HG03066 (cell line): ENCODE measurements around the gene CHMP4B.
"Not testable (repeated sequence)": the region's sequence is repeated elsewhere in the genome, so short reads cannot be mapped to it uniquely, and the experiment has no call there.

ENCODE experiments used
- ATAC-seq: cut with Tn5 transposase; IDR thresholded peaks from one replicate; pipeline ENCODE4 v1.9.1; 2021; ENCODE audit warnings: low read depth; ENCODE audit not compliant: unreplicated experiment

Gene CHMP4B

GRCh38 chr20:33789109-33789857, 21.9 kb upstream of the CHMP4B start:
- no peak for ATAC-seq

GRCh38 chr20:33789858-33790182, 21.3 kb upstream of the CHMP4B start:
- ATAC-seq, result no peak

GRCh38 chr20:33790566-33790965, 20.6 kb upstream of the CHMP4B start:
- no peak for ATAC-seq

GRCh38 chr20:33791021-33791420, 20.1 kb upstream of the CHMP4B start:
- no peak for ATAC-seq

- ATAC-seq, result no peak
Measured at GRCh38 chr20:33791540-33791939, 19.6 kb upstream of the CHMP4B start.

GRCh38 chr20:33791959-33792597, 19.1 kb upstream of the CHMP4B start:
- ATAC-seq, result no peak

- not testable (repeated sequence) for ATAC-seq
Measured at GRCh38 chr20:33792598-33792989, 18.6 kb upstream of the CHMP4B start.

- ATAC-seq, result no peak
Measured at GRCh38 chr20:33793011-33793931, 17.9 kb upstream of the CHMP4B start.

- no peak for ATAC-seq
Measured at GRCh38 chr20:33796263-33796906, 14.8 kb upstream of the CHMP4B start.

GRCh38 chr20:33796907-33797544, 14.1 kb upstream of the CHMP4B start:
- ATAC-seq, result no peak

GRCh38 chr20:33798444-33798843, 12.7 kb upstream of the CHMP4B start:
- ATAC-seq, result no peak

GRCh38 chr20:33803921-33804337, 7.2 kb upstream of the CHMP4B start:
- no peak for ATAC-seq

GRCh38 chr20:33808388-33808787, 2.8 kb upstream of the CHMP4B start:
- ATAC-seq, result no peak

GRCh38 chr20:33810259-33810658, 889 bp upstream of the CHMP4B start:
- ATAC-seq, result no peak

GRCh38 chr20:33811776-33812151, 616 bp downstream of the CHMP4B start:
- peak; percentile 23 for ATAC-seq

- no peak for ATAC-seq
Measured at GRCh38 chr20:33812152-33812849, 1.2 kb downstream of the CHMP4B start.

GRCh38 chr20:33812908-33813462, 1.8 kb downstream of the CHMP4B start:
- ATAC-seq, result no peak

- no peak for ATAC-seq
Measured at GRCh38 chr20:33814238-33814712, 3.1 kb downstream of the CHMP4B start.

GRCh38 chr20:33815671-33816070, 4.5 kb downstream of the CHMP4B start:
- no peak for ATAC-seq
